ENCODE data around the gene NPPC. TPM values are rescaled to one million over a fixed set of nuclear protein-coding genes. Genes with fewer than 3 reads are reported as not detected.

The NPPC gene
- polyA plus RNA-seq, 1 donor: 0.87 TPM

DNA sequence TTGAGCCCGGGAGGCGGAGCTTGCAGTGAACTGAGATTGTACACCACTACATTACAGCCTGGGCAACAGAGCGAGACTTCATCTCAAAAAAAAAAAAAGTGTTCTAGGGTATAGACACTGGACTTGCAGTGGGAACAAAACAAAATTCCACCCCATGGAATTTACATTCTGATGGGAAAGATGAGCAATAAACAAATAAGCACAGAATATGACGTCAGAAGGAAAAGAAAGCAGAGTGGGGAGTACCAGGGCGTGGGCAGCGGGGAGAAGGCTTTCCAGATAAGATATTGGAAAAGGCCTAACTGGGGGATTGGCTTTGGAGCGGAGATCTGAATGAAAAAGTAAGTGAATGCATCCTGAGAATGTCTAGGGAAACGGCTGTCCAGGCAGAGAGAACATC lies 17.6 kb downstream of the NPPC start:
- 58% methylated on average over 2 of the region's 8 CpGs for WGBS (ENCODE audit: insufficient coverage, low lambda C conversion rate)
- Histone ChIP-seq H3K27ac (ENCODE audit: low read length) (no peak overlapping the region), H3K4me3 (ENCODE audit: low read length) (no peak overlapping the region), H3K27me3 (ENCODE audit: control insufficient read depth, insufficient read depth, low read length) (peaks cover 4% of the 10 kb centered on the region), H3K4me1 (ENCODE audit: control insufficient read depth, insufficient read depth, low read length) (no peaks in the 10 kb centered on the region), H3K9me3 (ENCODE audit: control insufficient read depth, low read depth, low read length) (no peaks in the 10 kb centered on the region), H3K36me3 (ENCODE audit: control insufficient read depth, insufficient read depth, low read length) (no peaks in the 10 kb centered on the region)
- DNase-seq: no peak

DNA sequence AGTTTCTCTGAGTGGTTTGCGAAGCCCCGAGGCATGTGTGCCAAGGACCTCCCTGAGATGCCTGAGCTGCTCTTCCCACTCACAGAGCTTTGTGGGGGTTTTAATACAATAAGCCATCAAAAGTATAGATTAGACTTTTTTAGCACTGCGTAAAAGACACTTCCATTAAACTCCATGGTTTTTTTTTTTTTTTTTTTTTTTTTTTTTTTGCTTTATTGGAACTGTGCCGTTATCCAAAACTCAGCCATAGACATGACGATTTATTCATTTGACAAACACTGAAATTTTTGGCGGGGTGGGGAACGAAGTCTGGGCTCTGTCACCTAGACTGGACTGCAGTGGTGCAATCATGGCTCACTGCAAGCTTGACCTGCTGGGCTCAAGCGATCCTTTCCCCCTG lies 18.4 kb downstream of the NPPC start:
- H3K4me3 ChIP-seq (ENCODE audit: low read length): no peak overlapping the region
- 100% methylated on average over 1 of the region's 8 CpGs for WGBS (ENCODE audit: insufficient coverage, low lambda C conversion rate)
- H3K36me3 ChIP-seq (ENCODE audit: control insufficient read depth, insufficient read depth, low read length): no peaks in the 10 kb centered on the region
- peaks cover 4% of the 10 kb centered on the region for H3K27me3 ChIP-seq (ENCODE audit: control insufficient read depth, insufficient read depth, low read length)
- H3K4me1 ChIP-seq (ENCODE audit: control insufficient read depth, insufficient read depth, low read length): no peaks in the 10 kb centered on the region
- DNase-seq: no peak
- no peak overlapping the region for H3K27ac ChIP-seq (ENCODE audit: low read length)
- no peaks in the 10 kb centered on the region for H3K9me3 ChIP-seq (ENCODE audit: control insufficient read depth, low read depth, low read length)

DNA sequence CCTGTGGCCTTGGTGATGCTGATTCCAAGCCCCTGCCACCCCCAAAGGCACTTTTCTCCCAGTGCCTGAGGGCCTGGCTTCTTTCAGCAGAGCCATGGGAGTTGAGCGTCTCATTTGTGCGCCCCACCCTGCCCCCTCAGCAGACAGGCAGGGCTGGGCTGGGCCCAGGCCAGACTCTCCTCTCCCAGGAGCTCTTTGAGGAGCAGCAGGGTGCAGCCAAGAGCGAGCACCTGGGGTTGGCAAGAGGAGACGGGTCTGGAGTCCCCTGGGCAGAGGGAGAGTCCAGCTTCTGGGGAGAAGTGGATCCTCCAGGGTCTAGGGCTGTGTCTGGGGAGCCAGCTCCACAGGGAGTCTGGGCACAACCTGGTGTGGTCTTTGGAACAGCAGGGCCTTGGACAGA lies 21.2 kb downstream of the NPPC start:
- no peaks in the 10 kb centered on the region for H3K36me3 ChIP-seq (ENCODE audit: control insufficient read depth, insufficient read depth, low read length)
- no peaks in the 10 kb centered on the region for H3K4me1 ChIP-seq (ENCODE audit: control insufficient read depth, insufficient read depth, low read length)
- WGBS (ENCODE audit: insufficient coverage, low lambda C conversion rate): no CpG with 5 or more reads among the region's 4 CpGs
- H3K27ac ChIP-seq (ENCODE audit: low read length): no peak overlapping the region
- no peak overlapping the region for H3K4me3 ChIP-seq (ENCODE audit: low read length)
- peaks cover 2% of the 10 kb centered on the region for H3K27me3 ChIP-seq (ENCODE audit: control insufficient read depth, insufficient read depth, low read length)
- no peaks in the 10 kb centered on the region for H3K9me3 ChIP-seq (ENCODE audit: control insufficient read depth, low read depth, low read length)
- DNase-seq: no peak

DNA sequence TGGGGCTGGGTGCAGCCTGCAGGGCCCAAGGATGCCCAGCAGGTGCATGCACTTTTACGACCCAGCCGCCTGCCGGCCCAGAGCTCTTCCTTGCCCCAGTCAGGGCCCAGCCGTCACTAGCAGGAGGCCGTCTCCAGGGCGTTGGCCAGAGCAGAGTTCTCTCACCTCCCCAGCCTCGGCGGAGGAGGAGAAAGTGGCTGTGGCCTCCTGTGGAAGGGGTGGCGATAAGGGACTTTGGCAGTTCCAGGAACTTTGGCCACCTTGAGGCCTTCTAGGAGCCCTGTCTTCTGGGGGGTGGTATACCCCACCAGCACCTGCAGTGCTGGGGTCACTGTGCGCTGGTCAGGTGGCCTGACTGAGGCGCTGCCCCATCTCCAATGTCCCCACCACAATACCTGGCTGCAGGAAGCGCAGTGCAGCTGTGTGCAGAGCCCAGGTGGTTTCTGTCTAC lies 22.0 kb downstream of the NPPC start:
- Histone ChIP-seq H3K36me3 (ENCODE audit: control insufficient read depth, insufficient read depth, low read length) (no peaks in the 10 kb centered on the region), H3K4me3 (ENCODE audit: low read length) (no peak overlapping the region), H3K4me1 (ENCODE audit: control insufficient read depth, insufficient read depth, low read length) (no peaks in the 10 kb centered on the region), H3K27ac (ENCODE audit: low read length) (no peak overlapping the region), H3K27me3 (ENCODE audit: control insufficient read depth, insufficient read depth, low read length) (peaks cover 2% of the 10 kb centered on the region), H3K9me3 (ENCODE audit: control insufficient read depth, low read depth, low read length) (no peaks in the 10 kb centered on the region)
- WGBS (ENCODE audit: insufficient coverage, low lambda C conversion rate): no CpG with 5 or more reads among the region's 12 CpGs
- peak in 1 of 2 donors; percentile 60 for DNase-seq

DNA sequence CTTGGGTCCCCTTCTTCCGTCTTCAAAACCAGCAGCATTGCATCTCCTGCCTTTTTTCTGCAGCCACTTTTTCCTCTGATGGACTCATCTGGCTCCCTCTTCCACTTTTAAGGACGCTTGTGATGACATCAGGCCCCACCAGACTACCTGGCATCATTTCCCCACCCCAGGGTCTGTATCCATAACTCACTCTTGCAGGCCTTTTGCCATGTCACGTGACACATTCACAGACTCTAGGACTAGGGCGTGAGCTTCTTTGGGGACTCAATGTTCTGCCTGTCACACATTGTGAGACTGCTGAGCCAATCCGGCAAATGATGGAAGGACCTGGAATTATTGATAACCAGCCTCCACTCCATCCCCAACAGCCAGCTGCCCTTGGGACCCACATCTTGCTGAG lies 23.6 kb downstream of the NPPC start:
- Histone ChIP-seq H3K36me3 (ENCODE audit: control insufficient read depth, insufficient read depth, low read length) (no peaks in the 10 kb centered on the region), H3K4me3 (ENCODE audit: low read length) (no peak overlapping the region), H3K27ac (ENCODE audit: low read length) (no peak overlapping the region), H3K4me1 (ENCODE audit: control insufficient read depth, insufficient read depth, low read length) (no peaks in the 10 kb centered on the region), H3K9me3 (ENCODE audit: control insufficient read depth, low read depth, low read length) (no peaks in the 10 kb centered on the region), H3K27me3 (ENCODE audit: control insufficient read depth, insufficient read depth, low read length) (peaks cover 2% of the 10 kb centered on the region)
- WGBS (ENCODE audit: insufficient coverage, low lambda C conversion rate): 83% methylated on average over 1 of the region's 5 CpGs
- DNase-seq: no peak

DNA sequence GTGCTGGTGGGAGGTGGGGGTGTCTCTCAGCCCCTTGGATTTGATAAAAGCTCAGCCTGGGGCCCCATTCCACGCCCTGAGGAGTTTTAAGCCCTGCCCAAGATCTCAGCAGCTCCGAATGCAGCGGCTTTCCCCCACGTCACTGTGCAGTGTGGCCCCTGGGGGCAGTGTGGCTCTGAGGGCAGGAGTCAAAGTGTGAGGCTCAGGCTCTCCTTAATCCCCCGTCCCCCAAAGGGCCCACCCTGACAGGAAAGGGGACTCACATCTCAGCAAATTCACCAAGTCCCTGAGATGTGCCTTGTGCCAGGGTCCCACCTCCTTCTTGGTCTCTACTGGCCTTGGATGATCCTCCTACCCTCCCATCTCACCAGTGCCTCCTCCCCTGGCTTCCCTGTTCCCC lies 25.2 kb downstream of the NPPC start:
- no peaks in the 10 kb centered on the region for H3K4me1 ChIP-seq (ENCODE audit: control insufficient read depth, insufficient read depth, low read length)
- H3K27me3 ChIP-seq (ENCODE audit: control insufficient read depth, insufficient read depth, low read length): peaks cover 2% of the 10 kb centered on the region
- H3K27ac ChIP-seq (ENCODE audit: low read length): no peak overlapping the region
- DNase-seq: no peak
- no peaks in the 10 kb centered on the region for H3K36me3 ChIP-seq (ENCODE audit: control insufficient read depth, insufficient read depth, low read length)
- no CpG with 5 or more reads among the region's 5 CpGs for WGBS (ENCODE audit: insufficient coverage, low lambda C conversion rate)
- H3K9me3 ChIP-seq (ENCODE audit: control insufficient read depth, low read depth, low read length): no peaks in the 10 kb centered on the region
- no peak overlapping the region for H3K4me3 ChIP-seq (ENCODE audit: low read length)

DNA sequence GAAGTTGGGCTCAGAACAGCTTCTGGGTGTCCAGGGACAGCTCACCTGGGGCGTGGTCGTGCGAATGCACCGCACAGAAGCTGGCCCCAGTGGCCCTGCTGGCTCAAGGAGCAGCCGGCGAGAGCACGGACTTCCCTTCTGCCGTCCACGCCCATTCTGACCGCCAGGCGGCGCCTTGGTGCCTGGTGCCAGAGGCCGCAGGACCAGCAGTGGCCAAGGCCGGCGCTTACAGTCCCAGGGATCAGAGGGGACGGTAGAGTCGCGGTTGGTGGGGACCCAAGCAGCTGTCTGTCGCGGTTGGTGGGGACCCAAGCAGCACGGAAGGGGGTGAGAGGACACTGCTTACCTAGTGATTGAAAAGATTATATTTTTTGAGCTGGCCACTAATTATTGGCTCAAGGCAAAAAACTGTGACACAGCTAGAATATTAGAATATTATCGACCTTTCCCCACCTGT lies 25.7 kb downstream of the NPPC start:
- H3K9me3 ChIP-seq (ENCODE audit: control insufficient read depth, low read depth, low read length): no peaks in the 10 kb centered on the region
- no peak overlapping the region for H3K27ac ChIP-seq (ENCODE audit: low read length)
- H3K4me3 ChIP-seq (ENCODE audit: low read length): no peak overlapping the region
- no CpG with 5 or more reads among the region's 22 CpGs for WGBS (ENCODE audit: insufficient coverage, low lambda C conversion rate)
- DNase-seq: peak; percentile 51 to 63
- peaks cover 2% of the 10 kb centered on the region for H3K27me3 ChIP-seq (ENCODE audit: control insufficient read depth, insufficient read depth, low read length)
- no peaks in the 10 kb centered on the region for H3K36me3 ChIP-seq (ENCODE audit: control insufficient read depth, insufficient read depth, low read length)
- H3K4me1 ChIP-seq (ENCODE audit: control insufficient read depth, insufficient read depth, low read length): no peaks in the 10 kb centered on the region

DNA sequence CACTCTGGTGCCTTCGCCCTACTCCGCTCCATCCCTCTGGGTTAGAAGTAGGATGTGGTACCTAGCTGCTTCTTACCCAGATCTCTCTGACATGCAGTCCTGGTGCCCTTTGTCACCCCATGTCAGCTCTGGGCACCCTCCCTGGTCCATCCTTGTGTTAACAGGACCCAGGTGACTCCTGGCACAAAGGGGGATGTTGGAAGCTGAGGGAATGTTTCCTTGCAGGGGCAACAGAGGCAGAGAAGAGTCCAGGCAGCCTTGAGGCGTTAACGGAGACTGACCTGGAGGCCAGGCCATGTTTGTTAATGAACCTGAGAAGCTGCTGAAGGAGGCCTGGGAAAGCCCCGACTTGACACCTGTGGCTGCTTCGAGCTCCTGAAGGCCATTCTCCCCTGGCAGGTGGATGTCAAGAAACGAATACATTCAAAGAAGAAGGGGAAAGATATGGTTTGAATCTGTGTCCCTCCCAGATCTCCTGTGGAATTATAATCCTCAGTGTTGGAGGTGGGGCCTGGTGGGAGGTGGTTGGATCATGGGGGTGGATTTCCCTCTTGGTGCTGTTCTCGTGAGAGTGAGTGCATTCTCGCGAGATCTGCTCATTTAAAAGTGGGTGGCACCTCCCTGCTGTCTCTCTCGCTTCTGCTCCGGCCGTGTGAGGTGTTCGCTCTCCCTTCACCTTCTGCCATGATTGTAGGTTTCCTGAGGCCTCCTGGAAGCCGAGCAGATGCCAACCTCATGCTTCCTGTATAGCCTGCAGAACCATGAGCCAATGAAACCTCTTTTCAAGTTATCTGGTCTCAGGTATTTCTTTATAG lies 31.4 kb downstream of the NPPC start:
- Histone ChIP-seq H3K27me3 (ENCODE audit: control insufficient read depth, insufficient read depth, low read length) (peaks cover 3% of the 10 kb centered on the region), H3K36me3 (ENCODE audit: control insufficient read depth, insufficient read depth, low read length) (no peaks in the 10 kb centered on the region), H3K4me3 (ENCODE audit: low read length) (no peak overlapping the region), H3K9me3 (ENCODE audit: control insufficient read depth, low read depth, low read length) (no peaks in the 10 kb centered on the region), H3K4me1 (ENCODE audit: control insufficient read depth, insufficient read depth, low read length) (no peaks in the 10 kb centered on the region), H3K27ac (ENCODE audit: low read length) (no peak overlapping the region)
- WGBS (ENCODE audit: insufficient coverage, low lambda C conversion rate): no CpG with 5 or more reads among the region's 15 CpGs
- no peak for DNase-seq

DNA sequence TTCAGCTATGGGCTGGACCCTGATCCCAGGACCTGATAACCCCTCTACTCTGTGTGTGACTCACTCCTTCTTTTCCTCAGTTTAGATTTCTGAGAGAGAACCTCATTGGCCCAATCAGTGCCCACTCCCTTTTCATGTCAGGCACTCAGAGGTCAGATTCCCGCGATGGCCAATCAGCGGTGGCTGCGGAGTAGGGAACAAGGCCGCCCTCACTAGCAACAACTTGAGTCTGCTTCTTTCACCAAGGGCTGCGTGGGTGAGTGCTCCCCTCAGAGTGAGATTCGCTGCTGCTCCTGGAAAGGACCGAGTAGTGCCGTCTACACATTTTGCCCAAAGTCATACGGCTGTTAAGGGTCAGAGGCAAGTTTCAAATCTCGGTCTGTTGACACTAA lies 34.7 kb downstream of the NPPC start:
- WGBS (ENCODE audit: insufficient coverage, low lambda C conversion rate): no CpG with 5 or more reads among the region's 11 CpGs
- Histone ChIP-seq H3K27me3 (ENCODE audit: control insufficient read depth, insufficient read depth, low read length) (peaks cover 3% of the 10 kb centered on the region), H3K4me3 (ENCODE audit: low read length) (no peak overlapping the region), H3K27ac (ENCODE audit: low read length) (no peak overlapping the region), H3K9me3 (ENCODE audit: control insufficient read depth, low read depth, low read length) (no peaks in the 10 kb centered on the region), H3K36me3 (ENCODE audit: control insufficient read depth, insufficient read depth, low read length) (no peaks in the 10 kb centered on the region), H3K4me1 (ENCODE audit: control insufficient read depth, insufficient read depth, low read length) (no peaks in the 10 kb centered on the region)
- DNase-seq: no peak

DNA sequence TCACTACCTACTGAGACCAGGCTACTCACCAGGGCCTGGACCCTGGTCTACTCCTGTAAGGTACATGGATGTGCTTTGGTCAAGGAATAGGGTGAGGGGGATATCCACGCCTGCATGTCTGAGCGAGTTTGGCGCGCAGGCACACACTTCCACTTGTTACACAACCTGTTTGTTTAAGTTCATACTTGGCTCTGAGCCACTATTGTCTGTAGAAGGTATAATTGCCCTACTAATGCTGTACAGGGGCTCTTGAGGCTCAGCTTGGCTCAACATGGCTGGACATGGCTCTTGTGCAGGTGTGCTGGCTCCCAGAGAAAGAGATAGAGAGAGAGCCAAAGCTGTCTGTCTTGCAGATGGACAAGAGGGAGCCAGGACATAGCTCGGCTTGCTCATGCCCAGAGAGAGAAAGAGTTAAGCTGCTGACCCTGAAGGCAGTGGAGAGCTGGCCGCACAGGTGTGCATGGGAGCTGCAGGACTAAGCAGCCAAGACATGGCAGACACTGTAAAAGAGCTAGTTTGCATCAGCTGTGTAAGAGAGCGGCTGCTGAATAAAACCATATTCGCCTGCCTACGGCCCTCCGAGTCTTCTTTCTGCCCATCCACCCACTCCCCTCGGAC lies 35.2 kb downstream of the NPPC start:
- peak in 1 of 2 donors; percentile 32 for DNase-seq
- Histone ChIP-seq H3K27ac (ENCODE audit: low read length) (no peak overlapping the region), H3K9me3 (ENCODE audit: control insufficient read depth, low read depth, low read length) (no peaks in the 10 kb centered on the region), H3K4me3 (ENCODE audit: low read length) (no peak overlapping the region), H3K27me3 (ENCODE audit: control insufficient read depth, insufficient read depth, low read length) (peaks cover 5% of the 10 kb centered on the region), H3K36me3 (ENCODE audit: control insufficient read depth, insufficient read depth, low read length) (no peaks in the 10 kb centered on the region), H3K4me1 (ENCODE audit: control insufficient read depth, insufficient read depth, low read length) (no peaks in the 10 kb centered on the region)
- WGBS (ENCODE audit: insufficient coverage, low lambda C conversion rate): 100% methylated on average over 1 of the region's 11 CpGs

Data from large intestine (tissue), 3 donors.